ENCODE data around the gene CCDC78. TPM values are rescaled to one million over a fixed set of nuclear protein-coding genes. Genes with fewer than 3 reads are reported as not detected.

Gene CCDC78
- total and polyA plus RNA-seq, 2 of the 13 experiments (the other 11 are each of a cell fraction or from before 2014, with no cell fraction given): 0.53 to 1.5 TPM

DNA sequence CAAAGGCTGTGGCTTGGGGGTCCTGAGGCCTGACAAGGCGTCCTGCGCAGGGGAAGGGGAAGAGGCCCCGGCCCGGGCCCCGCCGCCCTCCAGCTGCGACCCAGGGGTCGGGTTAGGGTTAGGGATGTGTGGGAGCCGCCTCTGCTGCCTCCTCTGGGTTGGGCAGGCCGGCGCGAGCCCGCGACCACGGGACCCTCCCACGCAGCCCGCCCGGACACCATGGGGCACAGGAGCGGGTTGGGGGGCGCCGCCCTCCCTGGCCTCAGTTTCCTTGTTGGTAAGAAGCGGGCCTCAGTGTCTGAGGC lies 14.2 kb upstream of the CCDC78 start:
- no peaks in the 10 kb centered on the region for H3K9me3 ChIP-seq (ENCODE audit: low read length)
- POLR2A ChIA-PET: interaction anchor here (0.9 to 3.3 kb wide), 10 partner anchors 11 to 48 kb away, joined by 3 to 22 read pairs (median 6); partner anchors contain the start of genes ANTKMT, CCDC78, CHTF18 and HAGHL
- no CpG with 5 or more reads among the region's 22 CpGs for WGBS (ENCODE audit: low lambda C conversion rate)
- in situ Hi-C loops (cut with HindIII; ENCODE audit: extremely low pct_ligation_motif_present, low pct_unique_long_range_greater_than_20kb): loop anchor here (5.0 kb wide), 1 partner anchor 47 kb away; the partner anchor contains the start of genes CHTF18 and RPUSD1
- CTCF ChIA-PET (ENCODE audit: low intra/inter-chr PET ratio, low total read pairs): interaction anchor here (1.3 kb wide), 1 partner anchor 28 kb away, joined by 3 read pairs; no protein-coding TSS in a partner anchor
- H4K20me1 ChIP-seq (ENCODE audit: insufficient read depth, low read length): no peaks in the 10 kb centered on the region
- peak overlapping the region; percentile 86 for H3K9ac ChIP-seq (ENCODE audit: insufficient read depth, low read depth, low read length)
- DNase-seq (ENCODE audit: low spot score): no peak
- FAIRE-seq: no peak
- peaks cover 18% of the 10 kb centered on the region for H3K4me1 ChIP-seq (ENCODE audit: insufficient read depth, low read length)
- peak overlapping the region; percentile 76 for H3K4me2 ChIP-seq (ENCODE audit: low read depth, low read length)
- intact Hi-C loops (cut with micrococcal nuclease; ENCODE audit: unreplicated experiment): no loop called here
- BruUV-seq (replicated peaks): TSS peak; percentile 74
- ATAC-seq: peak; percentile 41
- no peak overlapping the region for H2AFZ ChIP-seq (ENCODE audit: low read length)
- TF ChIP-seq ZNF777 (CRISPR knock-in tag; IDR thresholded peaks at IDR 0.05): 0 out of 2 replicates have a peak, but pooled peaks have one; percentile 14
- peak; percentile 4 for TF ChIP-seq JARID2 (CRISPR knock-in tag; IDR thresholded peaks at IDR 0.05; ENCODE audit: insufficient replicate concordance)
- 0 out of 2 replicates have a peak, but pooled peaks have one; percentile 7 for TF ChIP-seq SNAI1 (CRISPR knock-in tag; IDR thresholded peaks at IDR 0.05; ENCODE audit: borderline replicate concordance)
- 0 out of 2 replicates have a peak, but pooled peaks have one; percentile 22 for TF ChIP-seq SRY (CRISPR knock-in tag; IDR thresholded peaks at IDR 0.05)
- TF ChIP-seq ZNF703 (CRISPR knock-in tag; IDR thresholded peaks at IDR 0.05; ENCODE audit: borderline replicate concordance): 0 out of 2 replicates have a peak, but pooled peaks have one; percentile 30
- TF ChIP-seq ZNF878 (CRISPR knock-in tag; IDR thresholded peaks at IDR 0.05): no peak
- TF ChIP-seq SMAD1 (CRISPR knock-in tag; IDR thresholded peaks at IDR 0.05; ENCODE audit: borderline replicate concordance, low read depth): 0 out of 2 replicates have a peak, but pooled peaks have one; percentile 1
- TF ChIP-seq NCOA1 (CRISPR knock-in tag; IDR thresholded peaks at IDR 0.05): no peak
- TF ChIP-seq, protein P1, sequence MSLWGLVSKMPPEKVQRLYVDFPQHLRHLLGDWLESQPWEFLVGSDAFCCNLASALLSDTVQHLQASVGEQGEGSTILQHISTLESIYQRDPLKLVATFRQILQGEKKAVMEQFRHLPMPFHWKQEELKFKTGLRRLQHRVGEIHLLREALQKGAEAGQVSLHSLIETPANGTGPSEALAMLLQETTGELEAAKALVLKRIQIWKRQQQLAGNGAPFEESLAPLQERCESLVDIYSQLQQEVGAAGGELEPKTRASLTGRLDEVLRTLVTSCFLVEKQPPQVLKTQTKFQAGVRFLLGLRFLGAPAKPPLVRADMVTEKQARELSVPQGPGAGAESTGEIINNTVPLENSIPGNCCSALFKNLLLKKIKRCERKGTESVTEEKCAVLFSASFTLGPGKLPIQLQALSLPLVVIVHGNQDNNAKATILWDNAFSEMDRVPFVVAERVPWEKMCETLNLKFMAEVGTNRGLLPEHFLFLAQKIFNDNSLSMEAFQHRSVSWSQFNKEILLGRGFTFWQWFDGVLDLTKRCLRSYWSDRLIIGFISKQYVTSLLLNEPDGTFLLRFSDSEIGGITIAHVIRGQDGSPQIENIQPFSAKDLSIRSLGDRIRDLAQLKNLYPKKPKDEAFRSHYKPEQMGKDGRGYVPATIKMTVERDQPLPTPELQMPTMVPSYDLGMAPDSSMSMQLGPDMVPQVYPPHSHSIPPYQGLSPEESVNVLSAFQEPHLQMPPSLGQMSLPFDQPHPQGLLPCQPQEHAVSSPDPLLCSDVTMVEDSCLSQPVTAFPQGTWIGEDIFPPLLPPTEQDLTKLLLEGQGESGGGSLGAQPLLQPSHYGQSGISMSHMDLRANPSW (CRISPR knock-in tag; IDR thresholded peaks at IDR 0.05; ENCODE audit: borderline replicate concordance): 0 out of 2 replicates have a peak, but pooled peaks have one; percentile 2
- no peak for TF ChIP-seq ELF3 (CRISPR knock-in tag; IDR thresholded peaks at IDR 0.05)
- no peak for TF ChIP-seq ZXDC (CRISPR knock-in tag; IDR thresholded peaks at IDR 0.05)
- TF ChIP-seq GZF1 (CRISPR knock-in tag; IDR thresholded peaks at IDR 0.05): 0 out of 2 replicates have a peak, but pooled peaks have one; percentile 6
- TF ChIP-seq TP53 (CRISPR knock-in tag; conservative IDR thresholded peaks at IDR 0.05): no peak
- peaks cover 0 to 15% of the 10 kb centered on the region in 2 experiments; a peak in 2 of 5 replicates for H3K36me3 ChIP-seq (replicated peaks in 1 of 2; ENCODE audit: control insufficient read depth in 1 of 2, insufficient read depth in 2 of 2, low read length in 2 of 2)
- H3K4me3 ChIP-seq (replicated peaks in 1 of 3; ENCODE audit: insufficient read depth in 1 of 3, low read depth in 2 of 3, low read length in 3 of 3): peak overlapping the region; percentile 94 to 97 (median 95)
- H3K27ac ChIP-seq (ENCODE audit: extremely low read length, insufficient read depth, low read length): peak overlapping the region; percentile 59
- H3K27me3 ChIP-seq (ENCODE audit: control insufficient read depth in 1 of 2, insufficient read depth in 2 of 2, low read length in 2 of 2): no peaks in the 10 kb centered on the region
- no peaks in the 10 kb centered on the region for H3K79me2 ChIP-seq (ENCODE audit: insufficient read depth, low read length)
